Neural cell (in vitro differentiated cells): ENCODE measurements around the gene SLIT3.

Experiments
- POLR2AphosphoS5 ChIP-seq: IDR thresholded peaks from 2 replicates; pipeline ENCODE4 v1.6.1; 2012
- TF ChIP-seq, protein P1 (sequence below): fragments of 450-650 bp; IDR thresholded peaks from 2 replicates; pipeline ENCODE4 v1.5.1; 2014; ENCODE audit warnings: antibody characterized with exemption, mild to moderate bottlenecking, moderate library complexity; ENCODE audit not compliant: poor library complexity, severe bottlenecking
- TF ChIP-seq, protein P2 (sequence below): IDR thresholded peaks from 2 replicates; pipeline ENCODE4 v1.6.1; 2012; ENCODE audit warnings: borderline replicate concordance

DNA sequence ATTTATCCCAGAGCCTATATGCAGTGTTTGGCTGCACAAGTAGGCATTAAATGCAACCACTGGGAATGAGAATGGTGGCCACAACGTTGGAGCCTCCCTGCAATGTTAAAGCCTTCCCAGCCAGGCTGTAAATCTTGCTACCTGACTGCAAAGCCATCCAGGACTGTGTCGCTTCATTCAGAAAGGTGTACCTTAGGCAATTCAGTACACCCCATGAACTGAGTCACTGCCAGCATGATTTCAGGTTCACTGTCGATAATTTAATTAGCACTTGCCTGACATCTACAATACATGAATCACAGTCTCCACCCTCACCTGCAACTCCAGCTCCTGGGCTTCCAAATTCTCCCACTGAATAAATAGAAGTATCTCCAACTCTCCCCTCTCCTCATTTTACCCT is 108.4 kb downstream of the SLIT3 start:
- TF ChIP-seq, protein P1, sequence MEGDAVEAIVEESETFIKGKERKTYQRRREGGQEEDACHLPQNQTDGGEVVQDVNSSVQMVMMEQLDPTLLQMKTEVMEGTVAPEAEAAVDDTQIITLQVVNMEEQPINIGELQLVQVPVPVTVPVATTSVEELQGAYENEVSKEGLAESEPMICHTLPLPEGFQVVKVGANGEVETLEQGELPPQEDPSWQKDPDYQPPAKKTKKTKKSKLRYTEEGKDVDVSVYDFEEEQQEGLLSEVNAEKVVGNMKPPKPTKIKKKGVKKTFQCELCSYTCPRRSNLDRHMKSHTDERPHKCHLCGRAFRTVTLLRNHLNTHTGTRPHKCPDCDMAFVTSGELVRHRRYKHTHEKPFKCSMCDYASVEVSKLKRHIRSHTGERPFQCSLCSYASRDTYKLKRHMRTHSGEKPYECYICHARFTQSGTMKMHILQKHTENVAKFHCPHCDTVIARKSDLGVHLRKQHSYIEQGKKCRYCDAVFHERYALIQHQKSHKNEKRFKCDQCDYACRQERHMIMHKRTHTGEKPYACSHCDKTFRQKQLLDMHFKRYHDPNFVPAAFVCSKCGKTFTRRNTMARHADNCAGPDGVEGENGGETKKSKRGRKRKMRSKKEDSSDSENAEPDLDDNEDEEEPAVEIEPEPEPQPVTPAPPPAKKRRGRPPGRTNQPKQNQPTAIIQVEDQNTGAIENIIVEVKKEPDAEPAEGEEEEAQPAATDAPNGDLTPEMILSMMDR, result no peak
- TF ChIP-seq, protein P2, sequence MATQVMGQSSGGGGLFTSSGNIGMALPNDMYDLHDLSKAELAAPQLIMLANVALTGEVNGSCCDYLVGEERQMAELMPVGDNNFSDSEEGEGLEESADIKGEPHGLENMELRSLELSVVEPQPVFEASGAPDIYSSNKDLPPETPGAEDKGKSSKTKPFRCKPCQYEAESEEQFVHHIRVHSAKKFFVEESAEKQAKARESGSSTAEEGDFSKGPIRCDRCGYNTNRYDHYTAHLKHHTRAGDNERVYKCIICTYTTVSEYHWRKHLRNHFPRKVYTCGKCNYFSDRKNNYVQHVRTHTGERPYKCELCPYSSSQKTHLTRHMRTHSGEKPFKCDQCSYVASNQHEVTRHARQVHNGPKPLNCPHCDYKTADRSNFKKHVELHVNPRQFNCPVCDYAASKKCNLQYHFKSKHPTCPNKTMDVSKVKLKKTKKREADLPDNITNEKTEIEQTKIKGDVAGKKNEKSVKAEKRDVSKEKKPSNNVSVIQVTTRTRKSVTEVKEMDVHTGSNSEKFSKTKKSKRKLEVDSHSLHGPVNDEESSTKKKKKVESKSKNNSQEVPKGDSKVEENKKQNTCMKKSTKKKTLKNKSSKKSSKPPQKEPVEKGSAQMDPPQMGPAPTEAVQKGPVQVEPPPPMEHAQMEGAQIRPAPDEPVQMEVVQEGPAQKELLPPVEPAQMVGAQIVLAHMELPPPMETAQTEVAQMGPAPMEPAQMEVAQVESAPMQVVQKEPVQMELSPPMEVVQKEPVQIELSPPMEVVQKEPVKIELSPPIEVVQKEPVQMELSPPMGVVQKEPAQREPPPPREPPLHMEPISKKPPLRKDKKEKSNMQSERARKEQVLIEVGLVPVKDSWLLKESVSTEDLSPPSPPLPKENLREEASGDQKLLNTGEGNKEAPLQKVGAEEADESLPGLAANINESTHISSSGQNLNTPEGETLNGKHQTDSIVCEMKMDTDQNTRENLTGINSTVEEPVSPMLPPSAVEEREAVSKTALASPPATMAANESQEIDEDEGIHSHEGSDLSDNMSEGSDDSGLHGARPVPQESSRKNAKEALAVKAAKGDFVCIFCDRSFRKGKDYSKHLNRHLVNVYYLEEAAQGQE, result no peak
- no peak for TF ChIP-seq POLR2AphosphoS5
